ENCODE results near the gene DYRK4.

DYRK4 gene

GRCh38 chr12:4540170-4540569, 21.8 kb upstream of the DYRK4 start:
- Histone ChIP-seq H3K9me3 (ENCODE audit: control insufficient read depth in 1 of 2, low read length in 2 of 2) (no peaks in the 10 kb centered on the region), H3K27ac (ENCODE audit: low read length) (no peak overlapping the region), H3K4me1 (ENCODE audit: control insufficient read depth in 1 of 2, insufficient read depth in 2 of 2, low read length in 2 of 2) (peaks cover 12 to 17% of the 10 kb centered on the region in 2 donors)

GRCh38 chr12:4540638-4541037, 21.4 kb upstream of the DYRK4 start:
- no peak overlapping the region for H3K27ac ChIP-seq (ENCODE audit: low read length)
- H3K27me3 ChIP-seq (ENCODE audit: low read depth, low read length) = no peaks in the 10 kb centered on the region
- no peaks in the 10 kb centered on the region for H3K36me3 ChIP-seq (ENCODE audit: control insufficient read depth in 1 of 2, insufficient read depth in 2 of 2, low read length in 2 of 2)
- H3K4me1 ChIP-seq (ENCODE audit: control insufficient read depth in 1 of 2, insufficient read depth in 2 of 2, low read length in 2 of 2) = peaks cover 12 to 17% of the 10 kb centered on the region in 2 donors
- H3K4me3 ChIP-seq (ENCODE audit: low read depth in 1 of 2, low read length in 2 of 2) = no peak overlapping the region
- no peaks in the 10 kb centered on the region for H3K9me3 ChIP-seq (ENCODE audit: control insufficient read depth in 1 of 2, low read length in 2 of 2)

More at GRCh38 chr12:4540170-4540569, 21.8 kb upstream of the DYRK4 start:
- H3K4me3 ChIP-seq (ENCODE audit: low read depth in 1 of 2, low read length in 2 of 2) = no peak overlapping the region
- no peaks in the 10 kb centered on the region for H3K27me3 ChIP-seq (ENCODE audit: low read depth, low read length)
- H3K36me3 ChIP-seq (ENCODE audit: control insufficient read depth in 1 of 2, insufficient read depth in 2 of 2, low read length in 2 of 2) = no peaks in the 10 kb centered on the region

GRCh38 chr12:4545195-4545594, 16.8 kb upstream of the DYRK4 start:
- Histone ChIP-seq H3K27ac (ENCODE audit: low read length) (no peak overlapping the region), H3K27me3 (ENCODE audit: low read depth, low read length) (no peaks in the 10 kb centered on the region), H3K9me3 (ENCODE audit: control insufficient read depth in 1 of 2, low read length in 2 of 2) (no peaks in the 10 kb centered on the region), H3K36me3 (ENCODE audit: control insufficient read depth in 1 of 2, insufficient read depth in 2 of 2, low read length in 2 of 2) (no peaks in the 10 kb centered on the region), H3K4me1 (ENCODE audit: control insufficient read depth in 1 of 2, insufficient read depth in 2 of 2, low read length in 2 of 2) (no peaks in the 10 kb centered on the region), H3K4me3 (ENCODE audit: low read depth in 1 of 2, low read length in 2 of 2) (no peak overlapping the region)

- Histone ChIP-seq H3K4me1 (ENCODE audit: control insufficient read depth in 1 of 2, insufficient read depth in 2 of 2, low read length in 2 of 2) (no peaks in the 10 kb centered on the region), H3K4me3 (ENCODE audit: low read depth in 1 of 2, low read length in 2 of 2) (no peak overlapping the region), H3K27me3 (ENCODE audit: low read depth, low read length) (no peaks in the 10 kb centered on the region), H3K27ac (ENCODE audit: low read length) (no peak overlapping the region), H3K36me3 (ENCODE audit: control insufficient read depth in 1 of 2, insufficient read depth in 2 of 2, low read length in 2 of 2) (no peaks in the 10 kb centered on the region), H3K9me3 (ENCODE audit: control insufficient read depth in 1 of 2, low read length in 2 of 2) (no peaks in the 10 kb centered on the region)
Observed at GRCh38 chr12:4552191-4552590, 9.8 kb upstream of the DYRK4 start.

- Histone ChIP-seq H3K27ac (ENCODE audit: low read length) (no peak overlapping the region), H3K9me3 (ENCODE audit: control insufficient read depth in 1 of 2, low read length in 2 of 2) (no peaks in the 10 kb centered on the region), H3K4me1 (ENCODE audit: control insufficient read depth in 1 of 2, insufficient read depth in 2 of 2, low read length in 2 of 2) (no peaks in the 10 kb centered on the region), H3K27me3 (ENCODE audit: low read depth, low read length) (no peaks in the 10 kb centered on the region), H3K4me3 (ENCODE audit: low read depth in 1 of 2, low read length in 2 of 2) (no peak overlapping the region), H3K36me3 (ENCODE audit: control insufficient read depth in 1 of 2, insufficient read depth in 2 of 2, low read length in 2 of 2) (no peaks in the 10 kb centered on the region)
Observed at GRCh38 chr12:4553943-4554342, 8.1 kb upstream of the DYRK4 start.

- Histone ChIP-seq H3K9me3 (ENCODE audit: control insufficient read depth in 1 of 2, low read length in 2 of 2) (no peaks in the 10 kb centered on the region), H3K4me3 (ENCODE audit: low read depth in 1 of 2, low read length in 2 of 2) (no peak overlapping the region), H3K4me1 (ENCODE audit: control insufficient read depth in 1 of 2, insufficient read depth in 2 of 2, low read length in 2 of 2) (no peaks in the 10 kb centered on the region), H3K27ac (ENCODE audit: low read length) (no peak overlapping the region), H3K27me3 (ENCODE audit: low read depth, low read length) (no peaks in the 10 kb centered on the region), H3K36me3 (ENCODE audit: control insufficient read depth in 1 of 2, insufficient read depth in 2 of 2, low read length in 2 of 2) (no peaks in the 10 kb centered on the region)
Observed at GRCh38 chr12:4555804-4556203, 6.2 kb upstream of the DYRK4 start.

- Histone ChIP-seq H3K4me3 (ENCODE audit: low read depth in 1 of 2, low read length in 2 of 2) (no peak overlapping the region), H3K4me1 (ENCODE audit: control insufficient read depth in 1 of 2, insufficient read depth in 2 of 2, low read length in 2 of 2) (peaks cover 0 to 5% of the 10 kb centered on the region in 2 donors), H3K27me3 (ENCODE audit: low read depth, low read length) (no peaks in the 10 kb centered on the region), H3K9me3 (ENCODE audit: control insufficient read depth in 1 of 2, low read length in 2 of 2) (no peaks in the 10 kb centered on the region), H3K36me3 (ENCODE audit: control insufficient read depth in 1 of 2, insufficient read depth in 2 of 2, low read length in 2 of 2) (no peaks in the 10 kb centered on the region), H3K27ac (ENCODE audit: low read length) (no peak overlapping the region)
Observed at GRCh38 chr12:4556735-4557530, 5.1 kb upstream of the DYRK4 start.

- Histone ChIP-seq H3K27ac (ENCODE audit: low read length) (no peak overlapping the region), H3K36me3 (ENCODE audit: control insufficient read depth in 1 of 2, insufficient read depth in 2 of 2, low read length in 2 of 2) (no peaks in the 10 kb centered on the region), H3K4me1 (ENCODE audit: control insufficient read depth in 1 of 2, insufficient read depth in 2 of 2, low read length in 2 of 2) (peaks cover 0 to 12% of the 10 kb centered on the region in 2 donors), H3K9me3 (ENCODE audit: control insufficient read depth in 1 of 2, low read length in 2 of 2) (no peaks in the 10 kb centered on the region), H3K4me3 (ENCODE audit: low read depth in 1 of 2, low read length in 2 of 2) (no peak overlapping the region), H3K27me3 (ENCODE audit: low read depth, low read length) (no peaks in the 10 kb centered on the region)
Observed at GRCh38 chr12:4557586-4557985, 4.4 kb upstream of the DYRK4 start.

GRCh38 chr12:4558171-4558570, 3.8 kb upstream of the DYRK4 start:
- H3K27ac ChIP-seq (ENCODE audit: low read length) = no peak overlapping the region
- no peak overlapping the region for H3K4me3 ChIP-seq (ENCODE audit: low read depth in 1 of 2, low read length in 2 of 2)
- H3K36me3 ChIP-seq (ENCODE audit: control insufficient read depth in 1 of 2, insufficient read depth in 2 of 2, low read length in 2 of 2) = no peaks in the 10 kb centered on the region
- H3K9me3 ChIP-seq (ENCODE audit: control insufficient read depth in 1 of 2, low read length in 2 of 2) = no peaks in the 10 kb centered on the region
- H3K27me3 ChIP-seq (ENCODE audit: low read depth, low read length) = no peaks in the 10 kb centered on the region
- H3K4me1 ChIP-seq (ENCODE audit: control insufficient read depth in 1 of 2, insufficient read depth in 2 of 2, low read length in 2 of 2) = peaks cover 0 to 13% of the 10 kb centered on the region in 2 donors

GRCh38 chr12:4563336-4563735, 1.3 kb downstream of the DYRK4 start:
- H3K4me3 ChIP-seq (ENCODE audit: low read depth in 1 of 2, low read length in 2 of 2) = no peak overlapping the region
- H3K27me3 ChIP-seq (ENCODE audit: low read depth, low read length) = no peaks in the 10 kb centered on the region
- no peaks in the 10 kb centered on the region for H3K9me3 ChIP-seq (ENCODE audit: control insufficient read depth in 1 of 2, low read length in 2 of 2)
- no peaks in the 10 kb centered on the region for H3K36me3 ChIP-seq (ENCODE audit: control insufficient read depth in 1 of 2, insufficient read depth in 2 of 2, low read length in 2 of 2)
- peaks cover 0 to 16% of the 10 kb centered on the region in 2 donors for H3K4me1 ChIP-seq (ENCODE audit: control insufficient read depth in 1 of 2, insufficient read depth in 2 of 2, low read length in 2 of 2)
- no peak overlapping the region for H3K27ac ChIP-seq (ENCODE audit: low read length)

- H3K4me3 ChIP-seq (ENCODE audit: low read depth in 1 of 2, low read length in 2 of 2) = no peak overlapping the region
- no peak overlapping the region for H3K27ac ChIP-seq (ENCODE audit: low read length)
- no peaks in the 10 kb centered on the region for H3K36me3 ChIP-seq (ENCODE audit: control insufficient read depth in 1 of 2, insufficient read depth in 2 of 2, low read length in 2 of 2)
- H3K27me3 ChIP-seq (ENCODE audit: low read depth, low read length) = no peaks in the 10 kb centered on the region
- H3K9me3 ChIP-seq (ENCODE audit: control insufficient read depth in 1 of 2, low read length in 2 of 2) = no peaks in the 10 kb centered on the region
- peaks cover 0 to 16% of the 10 kb centered on the region in 2 donors for H3K4me1 ChIP-seq (ENCODE audit: control insufficient read depth in 1 of 2, insufficient read depth in 2 of 2, low read length in 2 of 2)
Observed at GRCh38 chr12:4564818-4565217, 2.8 kb downstream of the DYRK4 start.

- no peaks in the 10 kb centered on the region for H3K36me3 ChIP-seq (ENCODE audit: control insufficient read depth in 1 of 2, insufficient read depth in 2 of 2, low read length in 2 of 2)
- H3K27ac ChIP-seq (ENCODE audit: low read length) = no peak overlapping the region
- no peaks in the 10 kb centered on the region for H3K9me3 ChIP-seq (ENCODE audit: control insufficient read depth in 1 of 2, low read length in 2 of 2)
- no peak overlapping the region for H3K4me3 ChIP-seq (ENCODE audit: low read depth in 1 of 2, low read length in 2 of 2)
- peaks cover 0 to 15% of the 10 kb centered on the region in 2 donors for H3K4me1 ChIP-seq (ENCODE audit: control insufficient read depth in 1 of 2, insufficient read depth in 2 of 2, low read length in 2 of 2)
- no peaks in the 10 kb centered on the region for H3K27me3 ChIP-seq (ENCODE audit: low read depth, low read length)
Observed at GRCh38 chr12:4566474-4566873, 4.5 kb downstream of the DYRK4 start.
